HG03060 (cell line): ENCODE results near the gene SLC13A5.

Experiments used
- ATAC-seq: cut with Tn5 transposase; IDR thresholded peaks from one replicate; pipeline ENCODE4 v1.9.1; 2021; ENCODE audit warnings: low read depth, moderate number of reproducible peaks; ENCODE audit not compliant: unreplicated experiment

Gene SLC13A5

DNA sequence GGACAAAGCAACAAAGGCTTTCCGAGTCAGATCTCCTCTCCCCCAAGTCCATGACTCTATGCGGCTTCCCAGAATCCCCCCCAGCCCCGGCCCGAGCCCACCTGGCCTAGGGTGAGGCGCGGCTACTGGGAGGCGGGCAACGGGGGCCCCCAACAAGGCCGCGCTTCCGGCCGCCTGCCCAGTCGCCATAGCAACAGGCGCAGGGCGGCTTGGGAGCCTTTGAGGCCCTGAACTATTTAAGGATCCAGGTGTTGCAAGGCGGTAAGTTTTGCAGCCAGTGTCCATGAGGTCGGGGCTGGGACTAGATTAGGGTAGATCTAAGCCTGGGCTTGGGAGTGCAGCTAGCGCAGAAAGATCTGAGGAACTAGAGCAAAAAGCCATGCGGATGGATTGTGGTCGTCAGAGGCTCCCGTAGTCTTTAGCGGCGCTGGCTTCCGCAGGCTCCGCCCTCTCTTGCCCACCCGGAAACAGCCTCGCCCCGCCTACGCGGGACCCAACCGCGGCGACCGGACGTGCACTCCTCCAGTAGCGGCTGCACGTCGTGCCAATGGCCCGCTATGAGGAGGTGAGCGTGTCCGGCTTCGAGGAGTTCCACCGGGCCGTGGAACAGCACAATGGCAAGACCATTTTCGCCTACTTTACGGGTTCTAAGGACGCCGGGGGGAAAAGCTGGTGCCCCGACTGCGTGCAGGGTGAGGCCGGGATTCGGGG lies 72.5 kb downstream of the SLC13A5 start, which contains the start of the genes KIAA0753 and TXNDC17:
TSS of gene KIAA0753 (minus strand) at position 176 of the 711 bp plus-strand sequence. CDS start 5,608 bp downstream, outside the sequence.
TSS of gene TXNDC17 (plus strand) at position 525 of the 711 bp plus-strand sequence. CDS start at position 548, 23 bp downstream.
- no peak for ATAC-seq

DNA sequence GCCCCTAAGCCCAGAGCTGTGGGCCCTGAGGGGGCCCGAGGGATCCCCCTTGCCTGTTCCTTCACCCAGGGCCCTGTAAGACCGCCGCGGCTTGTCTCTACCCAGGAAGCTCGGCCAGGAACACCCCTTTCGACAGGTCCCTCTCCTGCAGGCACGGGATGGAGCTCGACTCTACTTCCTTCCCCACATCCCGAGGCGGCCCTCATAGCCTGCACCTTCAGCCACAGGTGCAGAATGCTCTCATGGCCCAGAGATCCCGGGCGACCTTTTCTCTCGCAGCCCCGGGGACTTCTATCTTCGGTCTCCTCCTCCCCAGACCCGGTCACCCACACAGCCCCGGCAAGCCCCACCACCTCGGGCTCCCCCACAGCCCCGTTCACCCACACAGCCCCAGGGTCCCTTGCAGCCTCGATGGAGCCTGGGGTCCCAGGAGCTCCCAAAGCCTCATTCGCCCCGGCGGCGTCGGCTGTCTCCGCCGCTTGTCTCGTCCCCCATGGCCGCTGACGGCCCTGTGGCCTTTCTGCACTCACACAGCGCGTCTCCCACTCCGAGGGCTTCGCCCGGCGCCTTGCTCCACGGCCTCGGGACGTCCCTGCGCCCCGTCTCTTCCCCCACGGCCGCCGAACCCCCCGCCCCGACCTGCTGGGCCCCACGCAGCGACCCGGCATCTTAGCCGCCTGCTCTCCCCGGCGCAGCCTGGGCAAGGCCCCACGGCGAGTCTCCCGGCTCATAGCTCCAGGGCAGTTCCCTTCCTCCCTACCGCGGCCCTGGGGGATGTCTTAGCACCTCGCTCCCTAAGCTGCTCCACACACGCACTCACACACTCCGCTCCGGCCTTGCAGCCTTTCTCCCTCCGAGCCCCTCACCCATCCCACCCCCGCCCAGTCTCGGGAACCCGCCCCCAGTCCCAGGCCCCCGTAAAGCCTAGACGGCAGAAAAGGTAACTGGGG lies 73.3 kb downstream of the SLC13A5 start:
- no peak for ATAC-seq

DNA sequence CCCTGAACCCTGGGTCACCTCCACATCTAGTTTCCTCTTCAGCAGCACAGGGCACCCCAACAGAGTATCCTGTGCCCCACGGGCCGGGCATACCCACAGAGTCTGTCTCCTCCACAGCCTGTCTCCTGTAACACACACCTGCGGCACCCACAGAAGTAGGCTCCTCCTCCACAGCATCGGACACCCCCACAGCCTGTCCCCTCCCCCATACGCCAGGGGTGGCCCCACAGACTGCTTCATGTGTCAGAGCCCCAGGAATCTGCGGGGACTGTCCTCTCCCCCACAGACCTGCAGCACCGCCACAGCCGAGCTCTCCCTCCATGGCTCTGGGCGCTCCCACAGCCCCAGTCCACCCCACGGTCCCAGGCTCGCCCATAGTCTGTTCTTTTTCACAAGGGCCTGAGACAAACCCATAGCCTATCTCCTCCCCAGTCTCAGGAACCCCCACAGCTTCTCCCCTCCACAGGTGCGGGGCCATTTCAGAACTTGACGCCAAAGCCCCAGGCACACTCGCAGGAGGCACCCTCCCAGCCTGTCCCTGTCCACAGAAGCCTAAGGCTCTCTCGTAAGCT lies 74.1 kb downstream of the SLC13A5 start:
- ATAC-seq: no peak

DNA sequence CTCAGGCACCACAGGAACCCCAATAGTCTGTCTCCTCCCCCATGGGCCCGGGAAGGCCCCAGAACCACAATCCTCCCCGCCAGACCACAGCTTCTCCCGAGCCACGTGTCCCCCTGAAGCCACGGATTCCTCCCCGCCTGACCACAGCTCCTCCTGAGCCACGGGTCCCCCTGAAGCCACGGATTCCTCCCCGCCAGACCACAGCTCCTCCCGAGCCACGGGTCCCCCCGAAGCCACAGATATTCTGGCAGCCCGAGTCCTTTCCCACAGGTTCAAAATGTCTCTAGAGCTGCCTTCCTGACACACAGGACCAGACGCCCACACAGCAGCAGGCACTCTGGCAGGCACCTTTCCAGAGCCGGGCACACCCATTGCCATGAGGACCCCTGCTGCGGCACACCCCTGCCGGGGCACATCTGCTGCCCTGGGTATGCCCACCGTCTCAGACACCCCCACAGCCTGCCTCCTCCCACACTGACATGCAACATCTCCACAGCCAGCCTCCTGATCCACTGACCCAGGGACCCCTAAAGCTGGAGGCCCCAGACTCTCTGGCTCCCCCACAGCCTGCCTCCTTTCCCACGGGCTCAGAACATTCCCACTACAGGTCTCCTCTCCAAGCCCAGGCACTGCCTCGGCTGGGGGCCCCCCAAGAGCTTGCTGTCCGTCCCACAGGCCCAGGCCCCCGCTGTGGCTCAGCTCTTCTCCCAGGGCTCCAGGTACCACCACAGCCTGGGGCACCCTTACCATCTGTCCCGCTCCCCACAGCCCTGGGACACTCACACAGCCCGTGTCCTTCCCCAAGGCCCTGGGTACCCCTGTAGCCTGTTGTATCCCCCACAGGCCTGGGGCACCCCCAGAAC lies 74.9 kb downstream of the SLC13A5 start:
- ATAC-seq: no peak

DNA sequence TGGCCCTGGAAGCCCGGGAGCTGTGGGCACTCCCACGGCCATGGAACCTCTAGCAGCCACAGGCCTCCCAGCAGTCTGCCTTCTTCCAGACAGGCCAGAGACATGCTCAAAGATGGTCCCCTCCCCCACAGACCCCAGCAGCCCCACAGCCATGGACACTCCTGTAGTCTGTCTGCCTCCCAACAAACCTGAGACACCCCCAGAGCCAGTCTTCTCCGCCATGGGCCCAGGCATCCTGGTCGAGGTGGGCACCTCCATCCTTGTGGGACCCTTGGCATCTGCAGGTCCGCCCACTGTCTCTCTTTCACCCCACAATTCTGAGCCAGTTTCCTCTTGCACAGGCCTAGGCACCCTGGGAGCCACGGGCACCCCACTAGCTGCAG lies 75.7 kb downstream of the SLC13A5 start:
- ATAC-seq: no peak

DNA sequence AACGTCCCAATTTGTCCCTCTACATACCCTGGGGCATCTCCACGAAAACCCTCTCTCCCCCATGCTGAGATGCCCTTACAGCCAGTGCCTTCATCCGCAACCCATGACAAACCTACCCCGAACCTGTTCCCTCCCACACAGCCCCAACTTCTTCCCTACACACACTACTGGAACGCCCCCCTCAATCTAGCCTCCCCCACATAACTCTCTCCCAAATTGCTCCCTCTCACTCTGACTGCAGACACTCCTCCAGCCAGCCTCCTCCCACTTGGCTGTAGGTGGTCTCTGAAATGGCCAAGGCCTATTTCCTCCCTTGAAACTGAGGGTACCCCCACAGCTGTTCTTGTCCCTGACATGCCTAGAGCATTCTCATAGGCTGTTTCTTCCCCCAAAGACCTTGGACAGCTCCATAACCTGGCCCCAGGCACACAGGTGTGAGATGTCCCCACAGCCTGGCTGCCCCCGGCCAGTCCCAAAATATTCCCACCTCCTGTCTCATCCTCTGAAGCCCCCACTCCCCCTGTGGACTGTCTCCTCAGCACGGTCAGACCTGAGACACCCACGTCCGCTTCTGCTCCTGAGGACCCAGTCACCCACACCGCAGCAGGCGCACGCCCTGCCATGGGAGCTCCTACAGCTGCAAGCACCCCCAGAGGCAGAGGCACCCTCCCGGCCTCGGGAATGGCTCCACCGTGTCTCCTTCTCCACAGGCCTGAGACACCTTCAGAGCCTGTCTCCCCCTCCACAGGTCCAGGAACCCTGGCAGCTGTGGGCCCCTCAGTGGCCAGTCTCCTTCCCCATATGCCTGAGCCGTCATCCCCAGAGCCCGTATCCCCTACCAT lies 76.3 kb downstream of the SLC13A5 start:
- no peak for ATAC-seq

DNA sequence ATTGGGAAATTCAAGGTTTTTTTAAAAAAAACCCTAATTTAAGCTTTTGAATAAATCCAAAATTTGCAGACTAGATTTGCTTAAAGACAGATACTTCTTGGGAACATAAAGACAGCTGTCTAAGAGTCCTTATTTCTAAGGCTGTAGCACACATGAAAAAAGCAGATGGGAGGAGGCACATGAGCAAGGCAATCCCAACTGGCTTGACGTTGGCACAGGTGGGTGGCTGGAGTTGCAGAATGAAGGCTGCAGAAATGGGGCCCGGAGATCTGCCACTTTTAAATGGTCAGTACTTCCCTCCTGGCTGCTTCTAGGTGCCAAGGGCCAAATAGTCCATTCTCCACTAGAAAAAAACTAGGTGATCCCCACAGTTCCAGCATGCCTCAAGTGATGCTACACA lies 77.1 kb downstream of the SLC13A5 start:
- ATAC-seq: no peak
